Mucosa of descending colon (tissue), 3 donors: ENCODE measurements around the gene EFNA5. TPM values are rescaled to one million over a fixed set of nuclear protein-coding genes. Genes with fewer than 3 reads are reported as not detected.

Experiments
- ATAC-seq: fragments of 200-7000 bp; cut with Tn5 transposase; one replicate; pipeline ENCODE4 v1.9.1; 2020; ENCODE audit warnings: mild to moderate bottlenecking, moderate library complexity
- DNase-seq, 3 donors: peaks; one replicate each; pipeline ENCODE4 v3.0.0-alpha.2; 2020
- H3K36me3 ChIP-seq: fragments of 200-600 bp; one replicate; pipeline ENCODE4 v1.8.0; 2021; ENCODE audit warnings: low read depth, mild to moderate bottlenecking
- H3K4me1 ChIP-seq: fragments of 200-600 bp; one replicate; pipeline ENCODE4 v1.8.0; 2021; ENCODE audit warnings: low read depth, mild to moderate bottlenecking
- H3K4me3 ChIP-seq: fragments of 200-600 bp; one replicate; pipeline ENCODE4 v1.8.0; 2021; ENCODE audit warnings: mild to moderate bottlenecking
- H3K9me3 ChIP-seq: fragments of 200-600 bp; one replicate; pipeline ENCODE4 v1.8.0; 2021; ENCODE audit warnings: mild to moderate bottlenecking
- CTCF ChIP-seq: fragments of 200-600 bp; IDR thresholded peaks from one replicate; pipeline ENCODE4 v1.8.0; 2022; ENCODE audit warnings: antibody characterized with exemption, mild to moderate bottlenecking
- intact Hi-C, 2 donors: fragments of 100-400 bp; cut with DNase I in 1 of 2; cut with micrococcal nuclease in 1 of 2; formaldehyde crosslinking; loops; one replicate each; pipeline versions ENCODE4 v1.11.0 to v1.11.1; 2022; cut with DNase I, micrococcal nuclease
- total RNA-seq, 3 donors: library from RNA; stranded (reverse); fragmentation: NEBNext Ultra II Directional in 2 of 3; extraction: Animal tissue kit (Norgen Biotek cat#: 25700) in 2 of 3; gene quantifications; one replicate each; pipeline versions ENCODE4 v1.2.1 to v1.2.4, GENCODE V29; 2021 to 2023
- donor health status: DM: no; HTN: no; CAD: no; lungs with moderate emphysema.
- donor health status: DM: no; HTN: no; CAD: no.
- donor health status: DM: no; HTN: yes; CAD: no.

The EFNA5 gene
- total RNA-seq, 3 donors from 2014 or later = 12.7 to 14.4 (median 14.3) TPM

GRCh38 chr5:107531308-107531707 is 139.4 kb downstream of the EFNA5 start:
- no peaks in the 10 kb centered on the region for H3K36me3 ChIP-seq
- TF ChIP-seq CTCF = no peak
- no peak overlapping the region for H3K4me3 ChIP-seq
- DNase-seq (no peak), ATAC-seq (no peak)
- H3K9me3 ChIP-seq = no peaks in the 10 kb centered on the region
- no peaks in the 10 kb centered on the region for H3K4me1 ChIP-seq
- intact Hi-C loops = no loop called here

- Histone ChIP-seq H3K36me3 (no peaks in the 10 kb centered on the region), H3K4me3 (no peak overlapping the region), H3K4me1 (no peaks in the 10 kb centered on the region), H3K9me3 (no peaks in the 10 kb centered on the region)
- ATAC-seq = no peak
- intact Hi-C loops = no loop called here
- DNase-seq = no peak
- no peak for TF ChIP-seq CTCF
These were observed 141.1 kb downstream of the EFNA5 start for GRCh38 chr5:107529618-107530017.

- no peak for TF ChIP-seq CTCF
- DNase-seq (no peak), ATAC-seq (peak; percentile 9)
- intact Hi-C loops = no loop called here
- Histone ChIP-seq H3K9me3 (no peaks in the 10 kb centered on the region), H3K4me1 (no peaks in the 10 kb centered on the region), H3K36me3 (no peaks in the 10 kb centered on the region), H3K4me3 (no peak overlapping the region)
These were observed 144.3 kb downstream of the EFNA5 start for GRCh38 chr5:107526270-107526937.

DNA sequence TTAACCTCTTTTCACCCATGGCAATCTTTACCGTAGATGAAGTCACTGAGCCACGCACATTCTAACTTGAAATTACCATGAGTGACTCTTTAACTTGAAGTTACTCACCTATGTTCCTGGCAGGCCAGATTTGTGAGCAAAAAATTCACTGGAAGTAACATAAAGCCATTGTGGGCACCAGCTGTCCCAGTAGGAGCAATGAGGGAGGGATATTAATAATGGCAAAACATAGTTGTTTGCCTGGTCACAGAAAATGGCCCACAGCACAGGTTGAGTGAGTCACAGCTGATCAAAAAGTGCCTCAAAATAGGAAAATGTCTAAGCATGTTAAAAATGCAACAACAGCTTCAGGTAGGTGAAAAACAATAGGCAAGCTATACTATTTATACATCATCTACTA is 146.6 kb downstream of the EFNA5 start:
- Histone ChIP-seq H3K9me3 (no peaks in the 10 kb centered on the region), H3K36me3 (no peaks in the 10 kb centered on the region), H3K4me3 (no peak overlapping the region), H3K4me1 (peaks cover 5% of the 10 kb centered on the region)
- ATAC-seq (no peak), DNase-seq (no peak)
- intact Hi-C loops = no loop called here
- no peak for TF ChIP-seq CTCF

DNA sequence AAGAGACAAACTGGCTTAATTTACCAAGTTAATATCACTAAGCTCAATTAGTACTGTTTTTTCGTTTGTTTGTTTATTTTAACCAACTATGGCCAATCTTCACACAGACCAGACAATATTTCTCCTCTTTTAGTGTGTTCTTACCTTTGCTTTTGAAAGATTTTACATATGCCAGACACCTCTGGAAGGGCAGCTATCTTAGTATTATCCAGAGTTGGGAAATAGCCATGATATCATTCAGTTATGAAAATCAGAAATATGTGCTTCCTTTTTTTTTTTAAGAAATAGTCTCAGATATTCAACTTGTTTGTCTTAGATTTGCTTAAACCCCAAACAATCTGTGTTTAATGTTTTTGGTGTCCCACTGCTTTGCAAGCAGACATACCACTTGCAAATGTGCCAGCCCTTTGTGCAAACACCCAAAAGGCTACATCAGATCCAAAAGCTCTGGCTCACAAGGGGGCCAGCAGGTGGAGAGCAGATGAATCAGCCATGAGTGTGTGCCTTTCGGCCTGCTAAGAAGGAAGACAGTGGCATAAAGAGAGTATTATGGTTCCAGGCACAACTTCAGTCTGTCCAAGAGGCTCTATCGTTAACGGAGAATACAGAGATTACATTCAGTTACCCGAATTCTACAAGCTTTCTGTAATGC is 147.6 kb downstream of the EFNA5 start:
- no peak overlapping the region for H3K4me3 ChIP-seq
- intact Hi-C loops = no loop called here
- ATAC-seq = no peak
- H3K9me3 ChIP-seq = no peaks in the 10 kb centered on the region
- peaks cover 5% of the 10 kb centered on the region for H3K4me1 ChIP-seq
- TF ChIP-seq CTCF = no peak
- no peak for DNase-seq
- no peaks in the 10 kb centered on the region for H3K36me3 ChIP-seq
